DOHH2 (cell line): ENCODE measurements around the gene TMEM121B.
A peak's percentile ranks its signal among the peaks of the same experiment; 100 is the strongest.

Source experiments
- H3F3A ChIP-seq: fragments of 200-600 bp; sonication (generic), shearing (Covaris generic); 2 replicates; pipeline ENCODE4 v1.6.0; 2016; ENCODE audit warnings: antibody characterized with exemption, mild to moderate bottlenecking; ENCODE audit not compliant: control insufficient read depth, insufficient read depth
- H3K27ac ChIP-seq: fragments of 200-600 bp; sonication (generic); 2 replicates; pipeline ENCODE4 v1.5.1; 2014; ENCODE audit warnings: low read depth, mild to moderate bottlenecking, low read length, moderate library complexity
- H3K27me3 ChIP-seq: fragments of 200-600 bp; sonication (generic); 2 replicates; pipeline ENCODE4 v1.6.1; 2014; ENCODE audit warnings: mild to moderate bottlenecking, low read length, mixed read lengths; ENCODE audit not compliant: control insufficient read depth
- H3K36me3 ChIP-seq: fragments of 200-600 bp; sonication (generic); 2 replicates; pipeline ENCODE4 v1.6.1; 2014; ENCODE audit warnings: mild to moderate bottlenecking, low read length, moderate library complexity, mixed read lengths; ENCODE audit not compliant: control insufficient read depth
- H3K4me1 ChIP-seq: fragments of 200-600 bp; sonication (generic); 2 replicates; pipeline ENCODE4 v1.6.1; 2014; ENCODE audit warnings: mild to moderate bottlenecking, low read length, mixed read lengths; ENCODE audit not compliant: control insufficient read depth
- H3K4me2 ChIP-seq: fragments of 200-600 bp; sonication (generic); 2 replicates; pipeline ENCODE4 v1.6.0; 2014; ENCODE audit warnings: mild to moderate bottlenecking, low read length, moderate library complexity
- H3K4me3 ChIP-seq: fragments of 200-600 bp; sonication (generic); 2 replicates; pipeline ENCODE4 v1.5.1; 2014; ENCODE audit warnings: mild to moderate bottlenecking, low read length, mixed read lengths
- H3K79me2 ChIP-seq: fragments of 200-600 bp; sonication (generic); 2 replicates; pipeline ENCODE4 v1.6.1; 2014; ENCODE audit warnings: mild to moderate bottlenecking, low read length, mixed read lengths; ENCODE audit not compliant: control insufficient read depth
- H3K9me2 ChIP-seq: fragments of 200-600 bp; sonication (generic); replicated peaks from 2 replicates; pipeline ENCODE4 v1.6.1; 2014; ENCODE audit warnings: mild to moderate bottlenecking, low read length, mixed read lengths; ENCODE audit not compliant: control insufficient read depth
- H3K9me3 ChIP-seq: fragments of 200-600 bp; sonication (generic); 2 replicates; pipeline ENCODE4 v1.6.1; 2014; ENCODE audit warnings: antibody characterized with exemption, low read length, mixed read lengths; ENCODE audit not compliant: control insufficient read depth, insufficient read depth
- H4K20me1 ChIP-seq: fragments of 200-600 bp; sonication (generic); 2 replicates; pipeline ENCODE4 v1.6.0; 2014; ENCODE audit warnings: low read depth, mild to moderate bottlenecking, antibody characterized with exemption, low read length, moderate library complexity; ENCODE audit not compliant: control insufficient read depth, insufficient read depth
- CTCF ChIP-seq: fragments of 200-600 bp; sonication (generic); IDR thresholded peaks from one replicate; pipeline ENCODE4 v1.5.1; 2014; ENCODE audit warnings: antibody characterized with exemption, mild to moderate bottlenecking, low read depth, low read length; ENCODE audit not compliant: poor library complexity, severe bottlenecking
- EZH2phosphoT487 ChIP-seq: fragments of 200-600 bp; sonication (generic); IDR thresholded peaks from 2 replicates; pipeline ENCODE4 v1.6.1; 2017; ENCODE audit warnings: borderline replicate concordance, mild to moderate bottlenecking, antibody characterized with exemption, low read length, moderate library complexity, mixed read lengths

TMEM121B gene

GRCh38 chr22:17115945-17116565 is 5.1 kb downstream of the TMEM121B start:
- Histone ChIP-seq H3K4me3 (no peak overlapping the region), H3K4me1 (peaks cover 53% of the 10 kb centered on the region), H3K79me2 (no peaks in the 10 kb centered on the region), H4K20me1 (no peaks in the 10 kb centered on the region), H3K36me3 (no peaks in the 10 kb centered on the region), H3K9me2 (no peaks in the 10 kb centered on the region), H3K4me2 (peak overlapping the region; percentile 72), H3K27ac (0 out of 2 replicates have a peak overlapping the region, but pooled peaks have one; percentile 3), H3F3A (peaks cover 13% of the 10 kb centered on the region), H3K9me3 (no peaks in the 10 kb centered on the region), H3K27me3 (no peaks in the 10 kb centered on the region)
- TF ChIP-seq EZH2phosphoT487: no peak
- TF ChIP-seq CTCF: no peak

GRCh38 chr22:17115236-17115635 is 5.9 kb downstream of the TMEM121B start:
- peaks cover 13% of the 10 kb centered on the region for H3F3A ChIP-seq
- TF ChIP-seq EZH2phosphoT487: no peak
- no peak for TF ChIP-seq CTCF
- H4K20me1 ChIP-seq: no peaks in the 10 kb centered on the region
- H3K79me2 ChIP-seq: no peaks in the 10 kb centered on the region
- no peaks in the 10 kb centered on the region for H3K36me3 ChIP-seq
- 0 out of 2 replicates have a peak overlapping the region, but pooled peaks have one; percentile 72 for H3K4me2 ChIP-seq
- H3K9me2 ChIP-seq: no peaks in the 10 kb centered on the region
- no peaks in the 10 kb centered on the region for H3K9me3 ChIP-seq
- H3K4me1 ChIP-seq: peaks cover 53% of the 10 kb centered on the region
- no peak overlapping the region for H3K27ac ChIP-seq
- no peaks in the 10 kb centered on the region for H3K27me3 ChIP-seq
- H3K4me3 ChIP-seq: no peak overlapping the region

GRCh38 chr22:17114898-17115235 is 6.3 kb downstream of the TMEM121B start:
- no peaks in the 10 kb centered on the region for H4K20me1 ChIP-seq
- H3K4me3 ChIP-seq: no peak overlapping the region
- no peaks in the 10 kb centered on the region for H3K27me3 ChIP-seq
- no peak overlapping the region for H3K4me2 ChIP-seq
- H3K36me3 ChIP-seq: peaks cover 1% of the 10 kb centered on the region; the same call in 1 of the 2 replicates
- TF ChIP-seq CTCF: no peak
- no peak for TF ChIP-seq EZH2phosphoT487
- no peaks in the 10 kb centered on the region for H3K79me2 ChIP-seq
- H3K9me2 ChIP-seq: no peaks in the 10 kb centered on the region
- peaks cover 13% of the 10 kb centered on the region for H3F3A ChIP-seq
- no peaks in the 10 kb centered on the region for H3K9me3 ChIP-seq
- H3K27ac ChIP-seq: no peak overlapping the region
- peaks cover 53% of the 10 kb centered on the region for H3K4me1 ChIP-seq
